H1 (cell line): ENCODE data around the gene C2. TPM values are rescaled to one million over a fixed set of nuclear protein-coding genes. Genes with fewer than 3 reads are reported as not detected.

Experiments
- CTCF ChIA-PET: fragments of 300-600 bp; sonication (Branson Sonifier 250); formaldehyde crosslinking; loops from one replicate; lab custom pipeline; 2021; ENCODE audit not compliant: partially characterized antibody; lab: Charles Lee
- POLR2A ChIA-PET: fragments of 300-600 bp; sonication (Branson Sonifier 250); formaldehyde crosslinking; loops from one replicate; lab custom pipeline; 2021; ENCODE audit warnings: inconsistent platforms; ENCODE audit not compliant: partially characterized antibody; lab: Charles Lee
- DNase-seq, 2 experiments: peaks; one replicate each; pipeline versions ENCODE4 v3.0.0 to v3.0.0-alpha.2; 2010 to 2022; ENCODE audit warnings: low spot score in 2 of 2, low read depth in 1 of 2, mixed read lengths in 1 of 2
- FAIRE-seq: peaks from 2 replicates; lab custom pipeline; 2011; peaks lifted over from hg19 to GRCh38; lab: Jason Lieb, UNC
- H2AFZ ChIP-seq: 2 replicates; pipeline ENCODE4 v1.8.1; 2012; ENCODE audit warnings: low read length, inconsistent platforms
- H2AK5ac ChIP-seq: 2 replicates; pipeline ENCODE4 v1.6.1; 2013; ENCODE audit warnings: low read depth, low read length
- H2BK120ac ChIP-seq: replicated peaks from 2 replicates; pipeline ENCODE3; 2013; ENCODE audit warnings: low read depth, low read length, inconsistent platforms
- H2BK12ac ChIP-seq: 2 replicates; pipeline ENCODE4 v1.6.1; 2013; ENCODE audit warnings: low read depth, low read length
- H2BK15ac ChIP-seq: 2 replicates; pipeline ENCODE4 v1.6.1; 2013; ENCODE audit warnings: low read length
- H2BK20ac ChIP-seq: 2 replicates; pipeline ENCODE4 v1.6.1; 2013; ENCODE audit warnings: low read length
- H2BK5ac ChIP-seq: 2 replicates; pipeline ENCODE4 v1.6.1; 2013; ENCODE audit warnings: low read depth, low read length
- H3K14ac ChIP-seq: 2 replicates; pipeline ENCODE4 v1.6.1; 2013; ENCODE audit warnings: inconsistent platforms; ENCODE audit not compliant: insufficient read length
- H3K18ac ChIP-seq: 2 replicates; pipeline ENCODE4 v1.6.1; 2013; ENCODE audit warnings: low read length; ENCODE audit errors: extremely low read depth
- H3K23ac ChIP-seq: 2 replicates; pipeline ENCODE4 v1.6.1; 2013; ENCODE audit warnings: inconsistent platforms; ENCODE audit not compliant: insufficient read length
- H3K23me2 ChIP-seq: 2 replicates; pipeline ENCODE4 v1.6.1; 2013; ENCODE audit warnings: low read depth, low read length
- H3K27ac ChIP-seq: 2 replicates; pipeline ENCODE4 v1.6.1; 2011; ENCODE audit warnings: low read depth, low read length, inconsistent platforms
- H3K27me3 ChIP-seq, 4 experiments: replicated peaks in 1 of 4; 1 replicate in 1 of 4; 2 replicates in 3 of 4; pipeline versions ENCODE4 v1.6.1 to v1.8.1; 2011 to 2013; ENCODE audit warnings: low read length in 3 of 4, mild to moderate bottlenecking in 3 of 4, inconsistent platforms in 2 of 4, mixed read lengths in 2 of 4, moderate library complexity in 1 of 4; ENCODE audit not compliant: control insufficient read depth in 3 of 4, insufficient read depth in 3 of 4; ENCODE audit errors: extremely low read depth in 1 of 4
- H3K36me3 ChIP-seq, 4 experiments: 2 replicates each; pipeline versions ENCODE4 v1.6.1 to v1.8.1; 2011 to 2013; ENCODE audit warnings: mild to moderate bottlenecking in 4 of 4, low read length in 3 of 4, moderate library complexity in 2 of 4, control low read depth in 1 of 4, inconsistent platforms in 1 of 4; ENCODE audit not compliant: insufficient read depth in 4 of 4, control insufficient read depth in 2 of 4
- H3K4ac ChIP-seq: replicated peaks from 2 replicates; pipeline ENCODE3; 2013; ENCODE audit warnings: low read length, low read depth, mixed read lengths, inconsistent platforms; ENCODE audit not compliant: insufficient read length
- H3K4me1 ChIP-seq, 4 experiments: replicated peaks in 1 of 4; 1 replicate in 1 of 4; 2 replicates in 3 of 4; pipeline versions ENCODE4 v1.6.1 to v1.8.1; 2011 to 2013; ENCODE audit warnings: low read length in 3 of 4, inconsistent platforms in 2 of 4, mixed read lengths in 1 of 4; ENCODE audit not compliant: insufficient read depth in 4 of 4, control insufficient read depth in 3 of 4
- H3K4me2 ChIP-seq, 2 experiments: 2 replicates each; pipeline versions ENCODE4 v1.6.1 to v1.8.1; 2011 to 2013; ENCODE audit warnings: low read depth in 2 of 2, low read length in 2 of 2, control low read depth in 1 of 2, inconsistent platforms in 1 of 2, mild to moderate bottlenecking in 1 of 2; ENCODE audit not compliant: insufficient read depth in 1 of 2
- H3K4me3 ChIP-seq, 4 experiments: fragments of 200-600, 300-600 bp in 1 of 4; sonication (generic), shearing (Covaris generic), sonication (Bioruptor Twin) in 1 of 4; 2 replicates each; pipeline versions ENCODE4 v1.5.1 to v1.8.1; 2011 to 2016; ENCODE audit warnings: low read length in 4 of 4, low read depth in 3 of 4, control low read depth in 2 of 4, inconsistent platforms in 2 of 4, mild to moderate bottlenecking in 2 of 4, mixed read lengths in 1 of 4, moderate library complexity in 1 of 4; ENCODE audit not compliant: insufficient read depth in 2 of 4; ENCODE audit errors: extremely low read depth in 1 of 4
- H3K56ac ChIP-seq: replicated peaks from 2 replicates; pipeline ENCODE3; 2013; ENCODE audit warnings: low read depth, mild to moderate bottlenecking, mixed read lengths, low read length, inconsistent platforms; ENCODE audit not compliant: insufficient read length
- H3K79me1 ChIP-seq: 2 replicates; pipeline ENCODE4 v1.6.1; 2013; ENCODE audit warnings: low read depth, low read length, control low read depth
- H3K79me2 ChIP-seq, 2 experiments: 2 replicates each; pipeline versions ENCODE4 v1.6.1 to v1.8.1; 2012 to 2013; ENCODE audit warnings: low read length in 2 of 2, mild to moderate bottlenecking in 2 of 2, inconsistent platforms in 1 of 2; ENCODE audit not compliant: insufficient read depth in 2 of 2, control insufficient read depth in 1 of 2
- H3K9ac ChIP-seq, 4 experiments: replicated peaks in 1 of 4; 1 replicate in 1 of 4; 2 replicates in 3 of 4; pipeline versions ENCODE4 v1.6.1 to v1.8.1; 2011 to 2013; ENCODE audit warnings: low read depth in 3 of 4, low read length in 3 of 4, control low read depth in 2 of 4, mild to moderate bottlenecking in 2 of 4, moderate library complexity in 2 of 4, inconsistent platforms in 1 of 4; ENCODE audit errors: extremely low read depth in 1 of 4
- H3K9me3 ChIP-seq, 2 experiments: 2 replicates each; pipeline versions ENCODE4 v1.6.1 to v1.8.1; 2012 to 2013; ENCODE audit warnings: mild to moderate bottlenecking in 2 of 2, moderate library complexity in 2 of 2, control low read depth in 1 of 2, inconsistent platforms in 1 of 2, low read depth in 1 of 2, low read length in 1 of 2, mixed read lengths in 1 of 2; ENCODE audit not compliant: insufficient read depth in 2 of 2
- H4K20me1 ChIP-seq, 2 experiments: replicated peaks in 1 of 2; 2 replicates each; pipeline versions ENCODE3 to v1.8.1; 2011 to 2013; ENCODE audit warnings: inconsistent platforms in 2 of 2, low read length in 2 of 2, mild to moderate bottlenecking in 1 of 2; ENCODE audit not compliant: insufficient read depth in 2 of 2, control insufficient read depth in 1 of 2
- H4K5ac ChIP-seq: 2 replicates; pipeline ENCODE4 v1.6.1; 2013; ENCODE audit warnings: low read length, low read depth, mixed read lengths, inconsistent platforms; ENCODE audit not compliant: insufficient read length
- H4K8ac ChIP-seq: 2 replicates; pipeline ENCODE4 v1.8.0; 2013; ENCODE audit warnings: mild to moderate bottlenecking, moderate library complexity, low read length, inconsistent platforms; ENCODE audit not compliant: insufficient read depth; ENCODE audit errors: extremely low read depth
- H4K91ac ChIP-seq: replicated peaks from 2 replicates; pipeline ENCODE3; 2013; ENCODE audit warnings: low read length, mixed read lengths, inconsistent platforms; ENCODE audit not compliant: insufficient read length
- ATF3 ChIP-seq: IDR thresholded peaks from 2 replicates; pipeline ENCODE4 v1.6.1; 2011; ENCODE audit warnings: low read depth, mild to moderate bottlenecking, low read length; ENCODE audit not compliant: insufficient read depth
- CBX5 ChIP-seq: fragments of 300-800, 300-1000 bp; sonication (generic); IDR thresholded peaks from 2 replicates; pipeline ENCODE4 v1.7.1; 2016; ENCODE audit warnings: antibody characterized with exemption, low read length, low read depth
- EGR1 ChIP-seq: IDR thresholded peaks from 2 replicates; pipeline ENCODE4 v1.6.1; 2011; ENCODE audit warnings: low read depth, low read length, borderline replicate concordance
- KDM5A ChIP-seq: fragments of 200-600 bp; IDR thresholded peaks from 2 replicates; pipeline ENCODE4 v1.7.1; 2012; ENCODE audit warnings: mild to moderate bottlenecking, low read length, inconsistent platforms, mixed read lengths
- MAX ChIP-seq: IDR thresholded peaks from 2 replicates; pipeline ENCODE4 v1.6.1; 2012; ENCODE audit warnings: inconsistent platforms
- NRF1 ChIP-seq: IDR thresholded peaks from 2 replicates; pipeline ENCODE4 v1.6.1; 2011; ENCODE audit warnings: mild to moderate bottlenecking, low read depth, low read length, improper control_type of control experiment
- RAD21 ChIP-seq, 2 experiments: IDR thresholded peaks in 1 of 2; conservative IDR thresholded peaks in 1 of 2; 2 replicates each; pipeline ENCODE4 v1.6.1; 2011; ENCODE audit warnings: low read depth in 2 of 2, low read length in 2 of 2, improper control_type of control experiment in 1 of 2, inconsistent platforms in 1 of 2, mild to moderate bottlenecking in 1 of 2, moderate library complexity in 1 of 2
- RBBP5 ChIP-seq: IDR thresholded peaks from 2 replicates; pipeline ENCODE4 v1.7.1; 2012; ENCODE audit warnings: low read depth, mild to moderate bottlenecking, inconsistent platforms, low read length, moderate library complexity, borderline replicate concordance
- SP4 ChIP-seq: IDR thresholded peaks from 2 replicates; pipeline ENCODE4 v1.6.1; 2012; ENCODE audit warnings: low read length, inconsistent platforms
- WGBS, 2 experiments: shearing (Covaris generic) in 1 of 2; methylation state at CpG; one replicate each; pipeline versions ENCODE4 v1.1.6 to v1.1.7; 2013 to 2015; ENCODE audit warnings: low lambda C conversion rate in 2 of 2, mixed read lengths in 2 of 2, inconsistent platforms in 1 of 2, low coverage in 1 of 2, missing lambda C conversion rate in 1 of 2; ENCODE audit not compliant: insufficient replicate concordance in 2 of 2, insufficient coverage in 1 of 2, insufficient read length in 1 of 2; ENCODE audit errors: extremely low coverage in 1 of 2, missing lambda C conversion rate in 1 of 2; 5-methylcytosine and 5-hydroxymethylcytosine counted together
- polyA plus RNA-seq, 7 experiments: library from polyadenylated mRNA; depleted of rRNA in 3 of 7; stranded (reverse) in 5 of 7; unstranded in 2 of 7; fragments of >200 nt in 5 of 7; fragments of 200-250 nt in 2 of 7; gene quantifications; 1 replicate in 5 of 7; 2 replicates in 1 of 7; 4 replicates in 1 of 7; pipeline versions ENCODE4 v1.2.1 to v1.2.3, GENCODE V29; 2011 to 2013; ENCODE audit warnings: missing spikeins in 2 of 7, mixed read lengths in 2 of 7
- total RNA-seq: library from RNA; stranded (reverse); fragmentation: NEBNext Ultra II Directional; extraction: Animal tissue kit (Norgen Biotek cat#: 25700); gene quantifications from 2 replicates; pipeline ENCODE4 v1.2.1, GENCODE V29; 2021

Gene C2
- total and polyA plus RNA-seq, 2 of the 8 experiments (the other 6 are each of a cell fraction or from before 2014, with no cell fraction given) = 0.26 to 0.38 TPM

DNA sequence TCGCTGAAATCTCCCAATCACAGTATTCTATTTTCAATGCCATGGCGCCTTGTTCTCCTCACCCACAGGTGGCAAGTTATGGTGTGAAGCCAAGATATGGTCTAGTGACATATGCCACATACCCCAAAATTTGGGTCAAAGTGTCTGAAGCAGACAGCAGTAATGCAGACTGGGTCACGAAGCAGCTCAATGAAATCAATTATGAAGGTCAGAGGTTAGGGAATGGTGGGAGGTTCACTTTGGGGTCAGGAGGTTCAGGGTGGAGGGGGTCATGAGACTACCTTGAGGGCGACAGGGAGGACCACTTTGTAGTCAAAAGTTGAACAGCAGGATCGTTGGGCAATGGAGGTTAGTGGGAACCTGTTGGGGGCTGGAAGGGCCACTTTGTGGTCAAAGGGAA, 20.8 kb downstream of the C2 start:
- Histone ChIP-seq H3K23me2 (no peaks in the 10 kb centered on the region), H3K27me3 (peaks cover 0 to 5% (median 2%) of the 10 kb centered on the region in 4 experiments; a peak in 3 of 7 replicates), H2AFZ (no peak overlapping the region), H3K4me3 (no peak overlapping the region), H3K36me3 (peaks cover 10 to 20% (median 18%) of the 10 kb centered on the region in 4 experiments; a peak in 7 of 8 replicates), H3K9ac (no peak overlapping the region; a peak in 1 of 7 replicates), H2BK12ac (no peak overlapping the region), H4K5ac (no peak overlapping the region), H4K91ac (no peak overlapping the region), H2BK20ac (no peak overlapping the region), H2BK5ac (no peak overlapping the region), H4K8ac (no peak overlapping the region), H3K27ac (no peak overlapping the region), H3K79me1 (no peaks in the 10 kb centered on the region), H2AK5ac (no peak overlapping the region), H3K4ac (no peak overlapping the region), H3K14ac (no peak overlapping the region), H3K18ac (no peak overlapping the region), H2BK120ac (no peak overlapping the region), H3K4me2 (no peak overlapping the region), H3K23ac (no peak overlapping the region), H4K20me1 (no peaks in the 10 kb centered on the region), H2BK15ac (no peak overlapping the region), H3K79me2 (no peaks in the 10 kb centered on the region), H3K56ac (no peak overlapping the region), H3K9me3 (no peaks in the 10 kb centered on the region), H3K4me1 (peaks cover 0 to 2% (median 0%) of the 10 kb centered on the region in 4 experiments; a peak in 1 of 7 replicates)
- DNase-seq (no peak), FAIRE-seq (no peak)
- ChIA-PET POLR2A (interaction anchor here (0.8 to 16.4 kb wide), 8 partner anchors 7 to 150 kb away, joined by 3 to 279 read pairs (median 6); partner anchors contain the start of genes DXO, NELFE and SKIC2), CTCF (no interaction called here)
- no peak for TF ChIP-seq RBBP5
- TF ChIP-seq KDM5A = no peak
- TF ChIP-seq RAD21 (IDR thresholded peaks at IDR 0.05 in 1 of 2, conservative IDR thresholded peaks at IDR 0.05 in 1 of 2; ENCODE audit: low read depth in 2 of 2, low read length in 2 of 2) = no peak
- TF ChIP-seq MAX = no peak
- TF ChIP-seq ATF3 = no peak
- no peak for TF ChIP-seq CBX5
- TF ChIP-seq SP4 = no peak
- no peak for TF ChIP-seq EGR1
- TF ChIP-seq NRF1 = no peak
- 85% methylated on average over 5 of the region's 5 CpGs; no CpG with 5 or more reads in 1 of the 2 experiments for WGBS, 2 experiments
